Astrocyte (in vitro differentiated cells and primary cell): ENCODE data around the gene TEX13B. TPM values are rescaled to one million over a fixed set of nuclear protein-coding genes. Genes with fewer than 3 reads are reported as not detected.

Source experiments
- DNase-seq: peaks from one replicate; pipeline ENCODE4 v3.0.0-alpha.2; 2010; ENCODE audit warnings: low read depth
- FAIRE-seq: peaks from 2 replicates; lab custom pipeline; 2011; peaks lifted over from hg19 to GRCh38; lab: Jason Lieb, UNC
- H2AFZ ChIP-seq: 2 replicates; pipeline ENCODE4 v1.6.0; 2012; ENCODE audit warnings: low read depth, low read length, inconsistent platforms
- H3K27ac ChIP-seq: 2 replicates; pipeline ENCODE4 v1.5.1; 2011; ENCODE audit warnings: low read depth, low read length, inconsistent platforms
- H3K27me3 ChIP-seq: 2 replicates; pipeline ENCODE4 v1.6.0; 2011; ENCODE audit warnings: low read length, inconsistent platforms; ENCODE audit not compliant: insufficient read depth
- H3K36me3 ChIP-seq: 2 replicates; pipeline ENCODE4 v1.5.1; 2011; ENCODE audit warnings: low read length, inconsistent platforms; ENCODE audit not compliant: insufficient read depth
- H3K4me1 ChIP-seq: 2 replicates; pipeline ENCODE4 v1.5.1; 2011; ENCODE audit warnings: low read length, inconsistent platforms; ENCODE audit not compliant: insufficient read depth
- H3K4me2 ChIP-seq: 2 replicates; pipeline ENCODE4 v1.6.0; 2012; ENCODE audit warnings: low read length, inconsistent platforms
- H3K4me3 ChIP-seq: 2 replicates; pipeline ENCODE4 v1.5.1; 2011; ENCODE audit warnings: low read depth, mild to moderate bottlenecking, low read length, inconsistent platforms; ENCODE audit not compliant: insufficient read depth
- H3K79me2 ChIP-seq: 2 replicates; pipeline ENCODE4 v1.6.0; 2012; ENCODE audit warnings: mild to moderate bottlenecking, low read length, inconsistent platforms; ENCODE audit not compliant: insufficient read depth
- H3K9ac ChIP-seq: 2 replicates; pipeline ENCODE4 v1.6.0; 2012; ENCODE audit warnings: mild to moderate bottlenecking, low read length, inconsistent platforms
- H3K9me3 ChIP-seq: 2 replicates; pipeline ENCODE4 v1.5.1; 2012; ENCODE audit warnings: low read depth, mild to moderate bottlenecking, low read length, inconsistent platforms; ENCODE audit not compliant: insufficient read depth
- H4K20me1 ChIP-seq: 2 replicates; pipeline ENCODE4 v1.6.0; 2012; ENCODE audit warnings: low read length, inconsistent platforms; ENCODE audit not compliant: insufficient read depth
- H3K27ac Mint-ChIP-seq: one replicate; pipeline ENCODE4 v1.8.0; 2021; ENCODE audit warnings: mild to moderate bottlenecking, mixed read lengths; ENCODE audit not compliant: unreplicated experiment
- H3K27me3 Mint-ChIP-seq: one replicate; pipeline ENCODE4 v1.8.0; 2021; ENCODE audit warnings: low read depth, mixed read lengths; ENCODE audit not compliant: unreplicated experiment
- H3K36me3 Mint-ChIP-seq: one replicate; pipeline ENCODE4 v1.8.0; 2021; ENCODE audit warnings: low read depth, mixed read lengths; ENCODE audit not compliant: unreplicated experiment
- H3K4me1 Mint-ChIP-seq: one replicate; pipeline ENCODE4 v1.8.0; 2021; ENCODE audit warnings: low read depth, mixed read lengths; ENCODE audit not compliant: unreplicated experiment
- H3K4me3 Mint-ChIP-seq: one replicate; pipeline ENCODE4 v1.8.0; 2021; ENCODE audit warnings: mild to moderate bottlenecking, moderate library complexity, mixed read lengths; ENCODE audit not compliant: unreplicated experiment
- H3K9me3 Mint-ChIP-seq: one replicate; pipeline ENCODE4 v1.8.0; 2021; ENCODE audit warnings: mild to moderate bottlenecking, mixed read lengths; ENCODE audit not compliant: unreplicated experiment
- EZH2 ChIP-seq: IDR thresholded peaks from 2 replicates; pipeline ENCODE4 v1.6.1; 2012; ENCODE audit warnings: mild to moderate bottlenecking, low read length, inconsistent platforms; ENCODE audit not compliant: insufficient read depth
- total RNA-seq: library from RNA; stranded (reverse); gene quantifications from 2 replicates; pipeline ENCODE4 v1.2.1, GENCODE V29; 2021
- TF ChIP-seq, protein P1 (sequence below): IDR thresholded peaks from 2 replicates; pipeline ENCODE4 v1.5.1; 2011; ENCODE audit warnings: low read depth, mild to moderate bottlenecking, inconsistent platforms, low read length, moderate library complexity; ENCODE audit not compliant: insufficient read depth

TEX13B gene
- total RNA-seq, 1 donor from 2014 or later: not detected

- Mint-ChIP-seq H3K4me3 (no peak overlapping the region), H3K4me1 (no peaks in the 10 kb centered on the region), H3K9me3 (no peaks in the 10 kb centered on the region), H3K36me3 (no peaks in the 10 kb centered on the region), H3K27ac (no peak overlapping the region), H3K27me3 (no peaks in the 10 kb centered on the region)
- no peaks in the 10 kb centered on the region for H3K9me3 ChIP-seq
- DNase-seq (no peak), FAIRE-seq (no peak)
- TF ChIP-seq, protein P1, sequence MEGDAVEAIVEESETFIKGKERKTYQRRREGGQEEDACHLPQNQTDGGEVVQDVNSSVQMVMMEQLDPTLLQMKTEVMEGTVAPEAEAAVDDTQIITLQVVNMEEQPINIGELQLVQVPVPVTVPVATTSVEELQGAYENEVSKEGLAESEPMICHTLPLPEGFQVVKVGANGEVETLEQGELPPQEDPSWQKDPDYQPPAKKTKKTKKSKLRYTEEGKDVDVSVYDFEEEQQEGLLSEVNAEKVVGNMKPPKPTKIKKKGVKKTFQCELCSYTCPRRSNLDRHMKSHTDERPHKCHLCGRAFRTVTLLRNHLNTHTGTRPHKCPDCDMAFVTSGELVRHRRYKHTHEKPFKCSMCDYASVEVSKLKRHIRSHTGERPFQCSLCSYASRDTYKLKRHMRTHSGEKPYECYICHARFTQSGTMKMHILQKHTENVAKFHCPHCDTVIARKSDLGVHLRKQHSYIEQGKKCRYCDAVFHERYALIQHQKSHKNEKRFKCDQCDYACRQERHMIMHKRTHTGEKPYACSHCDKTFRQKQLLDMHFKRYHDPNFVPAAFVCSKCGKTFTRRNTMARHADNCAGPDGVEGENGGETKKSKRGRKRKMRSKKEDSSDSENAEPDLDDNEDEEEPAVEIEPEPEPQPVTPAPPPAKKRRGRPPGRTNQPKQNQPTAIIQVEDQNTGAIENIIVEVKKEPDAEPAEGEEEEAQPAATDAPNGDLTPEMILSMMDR: no peak
- TF ChIP-seq EZH2: no peak
- H3K27ac ChIP-seq: no peak overlapping the region
- H3K4me2 ChIP-seq: no peak overlapping the region
- no peaks in the 10 kb centered on the region for H3K79me2 ChIP-seq
- H4K20me1 ChIP-seq: no peaks in the 10 kb centered on the region
- no peak overlapping the region for H2AFZ ChIP-seq
- no peaks in the 10 kb centered on the region for H3K27me3 ChIP-seq
- no peaks in the 10 kb centered on the region for H3K4me1 ChIP-seq
- H3K9ac ChIP-seq: no peak overlapping the region
- no peaks in the 10 kb centered on the region for H3K36me3 ChIP-seq
- H3K4me3 ChIP-seq: no peak overlapping the region
Observed at GRCh38 chrX:107978071-107978470, 4.1 kb downstream of the TEX13B start.

DNA sequence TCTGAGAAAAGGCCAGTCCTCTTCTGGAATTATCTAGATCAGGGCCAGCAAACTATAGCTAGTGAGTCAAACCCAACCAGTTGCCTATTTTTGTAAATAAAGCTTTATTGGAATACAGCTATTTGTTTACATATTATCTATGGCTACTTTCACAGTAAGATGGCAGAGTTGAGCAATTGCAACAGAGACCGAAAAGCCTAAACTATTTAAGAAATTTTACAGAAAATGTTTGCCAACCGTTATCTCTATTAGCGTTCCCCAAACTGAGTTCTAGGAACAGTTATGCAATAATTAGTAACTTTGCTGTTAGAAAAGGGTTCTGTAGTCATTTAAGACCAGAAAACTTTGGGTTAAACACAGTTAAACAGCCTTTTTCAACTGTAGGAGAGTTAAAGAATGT lies 10.5 kb downstream of the TEX13B start:
- Histone ChIP-seq H3K9ac (no peak overlapping the region), H3K9me3 (no peaks in the 10 kb centered on the region), H3K4me2 (no peak overlapping the region), H3K79me2 (no peaks in the 10 kb centered on the region), H3K27ac (no peak overlapping the region), H3K4me3 (no peak overlapping the region), H3K4me1 (no peaks in the 10 kb centered on the region), H2AFZ (no peak overlapping the region), H3K27me3 (no peaks in the 10 kb centered on the region), H4K20me1 (no peaks in the 10 kb centered on the region), H3K36me3 (no peaks in the 10 kb centered on the region)
- H3K4me1 Mint-ChIP-seq: peaks cover 3% of the 10 kb centered on the region
- FAIRE-seq (peak; percentile 67), DNase-seq (no peak)
- H3K27me3 Mint-ChIP-seq: no peaks in the 10 kb centered on the region
- TF ChIP-seq, protein P1: no peak
- no peak for TF ChIP-seq EZH2
- no peak overlapping the region for H3K27ac Mint-ChIP-seq
- no peaks in the 10 kb centered on the region for H3K36me3 Mint-ChIP-seq
- H3K4me3 Mint-ChIP-seq: no peak overlapping the region
- H3K9me3 Mint-ChIP-seq: peaks cover 2% of the 10 kb centered on the region

DNA sequence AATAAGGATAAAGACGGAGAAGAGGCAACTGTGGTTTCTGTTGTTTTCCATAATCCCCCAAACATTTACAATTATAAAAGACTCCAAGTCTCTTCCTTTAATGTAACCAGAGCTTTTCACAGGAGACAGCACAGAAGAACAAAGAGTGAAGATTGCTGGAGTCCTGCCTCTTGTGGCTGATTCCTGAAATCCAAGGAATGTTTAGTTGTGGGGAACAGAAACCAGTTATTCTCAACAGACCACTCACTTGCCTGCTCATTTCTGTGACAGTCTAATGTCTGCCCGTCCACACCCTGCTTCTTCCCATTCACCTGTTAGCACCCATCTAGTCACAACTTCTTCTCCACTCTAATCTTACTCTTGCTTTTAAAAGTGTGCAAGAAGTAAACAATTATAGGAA lies 12.1 kb downstream of the TEX13B start:
- peaks cover 2% of the 10 kb centered on the region for H3K9me3 Mint-ChIP-seq
- H3K4me3 Mint-ChIP-seq: no peak overlapping the region
- H3K79me2 ChIP-seq: no peaks in the 10 kb centered on the region

More for the DNA sequence above, 12.1 kb downstream of the TEX13B start:
- FAIRE-seq (peak; percentile 90), DNase-seq (no peak)
- no peaks in the 10 kb centered on the region for H3K27me3 ChIP-seq
- H2AFZ ChIP-seq: no peak overlapping the region
- no peak overlapping the region for H3K27ac ChIP-seq
- H3K4me1 ChIP-seq: no peaks in the 10 kb centered on the region
- H3K36me3 ChIP-seq: no peaks in the 10 kb centered on the region
- no peak overlapping the region for H3K4me2 ChIP-seq
- Mint-ChIP-seq H3K27me3 (no peaks in the 10 kb centered on the region), H3K4me1 (peaks cover 3% of the 10 kb centered on the region), H3K27ac (no peak overlapping the region), H3K36me3 (no peaks in the 10 kb centered on the region)
- no peak overlapping the region for H3K4me3 ChIP-seq
- no peak overlapping the region for H3K9ac ChIP-seq
- no peaks in the 10 kb centered on the region for H3K9me3 ChIP-seq
- no peak for TF ChIP-seq EZH2
- TF ChIP-seq, protein P1: no peak
- no peaks in the 10 kb centered on the region for H4K20me1 ChIP-seq
